ENCODE results near the gene UBE2M. TPM values are rescaled to one million over a fixed set of nuclear protein-coding genes. Genes with fewer than 3 reads are reported as not detected.
"Not testable (repeated sequence)": the region's sequence is repeated elsewhere in the genome, so short reads cannot be mapped to it uniquely, and the experiment has no call there.

Gene UBE2M
- total RNA-seq, 2 experiments from 2014 or later = 87.6 to 109 TPM

- peaks cover 33% of the 10 kb centered on the region for H3K4me1 Mint-ChIP-seq
- not testable (repeated sequence) for H3K9me3 Mint-ChIP-seq (ENCODE audit: low read depth); DNase-seq; H3K36me3 Mint-ChIP-seq; H3K27ac Mint-ChIP-seq; H3K27me3 Mint-ChIP-seq; ATAC-seq; H3K4me3 Mint-ChIP-seq
- CTCF ChIA-PET = interaction anchor here (8.3 kb wide), 1 partner anchor 58 kb away, joined by 153 read pairs; the partner anchor contains the start of gene ZBTB45
These were observed 19.2 kb upstream of the UBE2M start for GRCh38 chr19:58577581-58577980.

GRCh38 chr19:58575183-58576041, 17.0 kb upstream of the UBE2M start:
- DNase-seq (peak; percentile 91), ATAC-seq (peak; percentile 46)
- Mint-ChIP-seq H3K27me3 (no peaks in the 10 kb centered on the region), H3K27ac (peak overlapping the region; percentile 84), H3K4me3 (peak overlapping the region; percentile 82), H3K9me3 (ENCODE audit: low read depth) (no peaks in the 10 kb centered on the region), H3K36me3 (peaks cover 4% of the 10 kb centered on the region), H3K4me1 (peaks cover 37% of the 10 kb centered on the region)
- CTCF ChIA-PET = interaction anchor here (1.0 to 8.3 kb wide), 6 partner anchors 16 to 80 kb away, joined by 3 to 153 read pairs (median 6); partner anchors contain the start of genes CHMP2A and ZBTB45

- CTCF ChIA-PET = interaction anchor here (3.3 to 8.3 kb wide), 2 partner anchors 54 to 60 kb away, joined by 20 to 153 read pairs; partner anchors contain the start of gene ZBTB45
- Mint-ChIP-seq H3K4me1 (peaks cover 35% of the 10 kb centered on the region), H3K4me3 (peak overlapping the region; percentile 87), H3K27me3 (no peaks in the 10 kb centered on the region), H3K9me3 (ENCODE audit: low read depth) (no peaks in the 10 kb centered on the region), H3K27ac (peak overlapping the region; percentile 98), H3K36me3 (peaks cover 4% of the 10 kb centered on the region)
- ATAC-seq (no peak), DNase-seq (no peak)
These were observed 15.3 kb upstream of the UBE2M start for GRCh38 chr19:58573658-58574164.

GRCh38 chr19:58572818-58573657, 14.6 kb upstream of the UBE2M start, which contains the start of gene MZF1:
MZF1 (minus strand) TSS chr19:58573335; CDS start chr19:58571389, 1,946 bp downstream.
- CTCF ChIA-PET = interaction anchor here (1.3 to 1.7 kb wide), 3 partner anchors 9 to 59 kb away, joined by 4 to 7 read pairs (median 7); partner anchors contain the start of gene ZBTB45

GRCh38 chr19:58572026-58572817, 13.8 kb upstream of the UBE2M start:
- Mint-ChIP-seq H3K4me1 (peaks cover 35% of the 10 kb centered on the region), H3K9me3 (ENCODE audit: low read depth) (no peaks in the 10 kb centered on the region), H3K4me3 (peak overlapping the region; percentile 87), H3K27ac (peak overlapping the region; percentile 98), H3K27me3 (no peaks in the 10 kb centered on the region), H3K36me3 (peaks cover 7% of the 10 kb centered on the region)
- ATAC-seq (no peak), DNase-seq (no peak)
- CTCF ChIA-PET = interaction anchor here (1.0 to 1.7 kb wide), 4 partner anchors 9 to 58 kb away, joined by 4 to 7 read pairs (median 6); partner anchors contain the start of gene ZBTB45

More at GRCh38 chr19:58572818-58573657, 14.6 kb upstream of the UBE2M start, which contains the start of gene MZF1:
- Mint-ChIP-seq H3K27ac (peak within 1 kb of the TSS; percentile 98), H3K4me1 (peaks cover 35% of the 10 kb centered on the region), H3K36me3 (peaks cover 7% of the 10 kb centered on the region), H3K4me3 (peak within 1 kb of the TSS; percentile 87), H3K9me3 (ENCODE audit: low read depth) (no peaks in the 10 kb centered on the region), H3K27me3 (no peaks in the 10 kb centered on the region)
- DNase-seq = peak; percentile 100
- peak; percentile 62 for ATAC-seq

- Mint-ChIP-seq H3K4me1 (peaks cover 35% of the 10 kb centered on the region), H3K4me3 (peak overlapping the region; percentile 87), H3K36me3 (peaks cover 7% of the 10 kb centered on the region), H3K27me3 (no peaks in the 10 kb centered on the region), H3K9me3 (ENCODE audit: low read depth) (no peaks in the 10 kb centered on the region), H3K27ac (peak overlapping the region; percentile 98)
- DNase-seq (peak; percentile 34), ATAC-seq (no peak)
- CTCF ChIA-PET = interaction anchor here (1.0 to 1.7 kb wide), 2 partner anchors 9 to 52 kb away, joined by 4 to 7 read pairs; partner anchors contain the start of gene ZBTB45
These were observed 13.2 kb upstream of the UBE2M start for GRCh38 chr19:58571575-58571947.

- peaks cover 7% of the 10 kb centered on the region for H3K36me3 Mint-ChIP-seq
- peaks cover 34% of the 10 kb centered on the region for H3K4me1 Mint-ChIP-seq
- no peak for ATAC-seq
- no peaks in the 10 kb centered on the region for H3K27me3 Mint-ChIP-seq
- no peak overlapping the region for H3K4me3 Mint-ChIP-seq
- H3K9me3 Mint-ChIP-seq (ENCODE audit: low read depth) = no peaks in the 10 kb centered on the region
- CTCF ChIA-PET = interaction anchor here (1.0 kb wide), 1 partner anchor 8 kb away, joined by 4 read pairs; no protein-coding TSS in a partner anchor
- peak; percentile 39 for DNase-seq
- no peak overlapping the region for H3K27ac Mint-ChIP-seq
These were observed 12.6 kb upstream of the UBE2M start for GRCh38 chr19:58570770-58571574.

GRCh38 chr19:58569943-58570670, 11.7 kb upstream of the UBE2M start:
- Mint-ChIP-seq H3K36me3 (peaks cover 7% of the 10 kb centered on the region), H3K27ac (no peak overlapping the region), H3K27me3 (no peaks in the 10 kb centered on the region), H3K4me1 (peaks cover 32% of the 10 kb centered on the region), H3K4me3 (no peak overlapping the region), H3K9me3 (ENCODE audit: low read depth) (no peaks in the 10 kb centered on the region)
- ATAC-seq (no peak), DNase-seq (peak; percentile 40)
- CTCF ChIA-PET = no interaction called here

- CTCF ChIA-PET = no interaction called here
- no peak overlapping the region for H3K4me3 Mint-ChIP-seq
- H3K36me3 Mint-ChIP-seq = peaks cover 8% of the 10 kb centered on the region
- DNase-seq = no peak
- ATAC-seq = no peak
- H3K27ac Mint-ChIP-seq = no peak overlapping the region
- H3K27me3 Mint-ChIP-seq = no peaks in the 10 kb centered on the region
- no peaks in the 10 kb centered on the region for H3K9me3 Mint-ChIP-seq (ENCODE audit: low read depth)
- H3K4me1 Mint-ChIP-seq = peaks cover 32% of the 10 kb centered on the region
These were observed 11.0 kb upstream of the UBE2M start for GRCh38 chr19:58569191-58569942.

- Mint-ChIP-seq H3K9me3 (ENCODE audit: low read depth) (no peaks in the 10 kb centered on the region), H3K4me3 (no peak overlapping the region), H3K4me1 (peaks cover 33% of the 10 kb centered on the region), H3K27me3 (no peaks in the 10 kb centered on the region), H3K27ac (no peak overlapping the region), H3K36me3 (peaks cover 8% of the 10 kb centered on the region)
- CTCF ChIA-PET = no interaction called here
- ATAC-seq (no peak), DNase-seq (no peak)
These were observed 10.2 kb upstream of the UBE2M start for GRCh38 chr19:58568453-58569130.

All from activated CD8-positive, alpha-beta memory T cell treated with anti-CD3 and anti-CD28 coated beads, Interleukin-2, amount 10 ng/mL, durations not matched to agents 7 days and 5 days (primary cell).